ENCODE results near the gene ATF7. TPM values are rescaled to one million over a fixed set of nuclear protein-coding genes. Genes with fewer than 3 reads are reported as not detected.

The ATF7 gene
- total and polyA plus RNA-seq, 9 of the 15 experiments (the other 6 are each of a cell fraction or from before 2014, with no cell fraction given), result 10.6 to 30.4 (median 20.7) TPM

DNA sequence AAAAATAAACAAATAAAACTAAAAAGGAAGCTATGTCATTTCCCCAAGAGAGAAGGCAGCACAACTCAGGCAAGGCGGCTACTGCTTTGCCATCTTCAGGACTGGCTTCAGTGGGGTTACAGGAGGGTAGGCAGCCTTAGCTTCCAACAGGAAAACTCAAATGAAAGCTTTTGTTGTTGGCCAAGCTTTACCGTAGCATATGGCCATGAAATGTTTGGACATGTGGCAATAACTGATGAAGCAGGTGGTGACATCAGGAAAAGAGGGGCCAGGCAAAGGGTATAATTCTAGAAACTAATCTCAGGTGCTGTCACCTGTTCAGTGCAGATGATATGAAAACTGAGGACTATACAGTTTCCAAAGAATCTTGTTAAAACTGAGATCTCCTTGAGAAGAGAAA is 96.1 kb downstream of the ATF7 start:
- Histone ChIP-seq H3K27ac (ENCODE audit: extremely low read depth, low read depth, low read length) (no peak overlapping the region), H3K79me2 (ENCODE audit: control insufficient read depth, insufficient read depth, low read length) (no peaks in the 10 kb centered on the region), H3K4me3 (no peak overlapping the region), H3K9me3 (replicated peaks; ENCODE audit: control insufficient read depth, insufficient read depth, low read depth, low read length) (no peaks in the 10 kb centered on the region), H4K20me1 (replicated peaks; ENCODE audit: control insufficient read depth, insufficient read depth, low read length) (no peaks in the 10 kb centered on the region), H3K9ac (ENCODE audit: insufficient read depth in 1 of 2, low read depth in 2 of 2, low read length in 2 of 2) (no peak overlapping the region), H2AFZ (ENCODE audit: low read depth, low read length) (no peak overlapping the region), H3K9me1 (ENCODE audit: control insufficient read depth, insufficient read depth, low read length) (no peaks in the 10 kb centered on the region), H3K4me2 (ENCODE audit: insufficient read depth, low read length) (no peak overlapping the region), H3K4me1 (replicated peaks in 1 of 2; ENCODE audit: control insufficient read depth in 2 of 2, insufficient read depth in 2 of 2, low read length in 2 of 2) (no peaks in the 10 kb centered on the region), H3K36me3 (ENCODE audit: control insufficient read depth, insufficient read depth, low read length) (peaks cover 49% of the 10 kb centered on the region; the same call in 2 of the 3 replicates), H3K27me3 (ENCODE audit: control insufficient read depth in 2 of 2, insufficient read depth in 2 of 2, low read length in 2 of 2) (no peaks in the 10 kb centered on the region)
- in situ Hi-C loops (cut with MboI) (no loop called here), intact Hi-C loops (cut with micrococcal nuclease) (no loop called here)
- no peak for DNase-seq (ENCODE audit: extremely low read depth in 1 of 4, low spot score in 3 of 4)
- FAIRE-seq, result peak; percentile 52
- ChIA-PET POLR2A (interaction anchor here (0.7 kb wide), 1 partner anchor 29 kb away, joined by 3 read pairs; the partner anchor contains the start of gene TARBP2), CTCF (ENCODE audit: low intra/inter-chr PET ratio) (no interaction called here)
- WGBS (ENCODE audit: insufficient coverage, low coverage, missing lambda C conversion rate), result 93% methylated on average over 2 of the region's 2 CpGs
- TF ChIP-seq BDP1 (IDR thresholded peaks at IDR 0.05; ENCODE audit: insufficient read depth, insufficient read length) (no peak), TAF7 (tag; IDR thresholded peaks at IDR 0.05) (no peak), ZNF699 (CRISPR knock-in tag; IDR thresholded peaks at IDR 0.05; ENCODE audit: insufficient replicate concordance) (no peak), TRIM25 (IDR thresholded peaks at IDR 0.05; ENCODE audit: borderline replicate concordance) (no peak), KAT8 (IDR thresholded peaks at IDR 0.05; ENCODE audit: low read depth) (no peak), ETS2 (tag; IDR thresholded peaks at IDR 0.05; ENCODE audit: borderline replicate concordance, poor library complexity, severe bottlenecking) (no peak), SMARCB1 (IDR thresholded peaks at IDR 0.05; ENCODE audit: insufficient read length, low read depth) (no peak), KLF6 (CRISPR knock-in tag; IDR thresholded peaks at IDR 0.05; ENCODE audit: borderline replicate concordance) (no peak), ZNF324 (CRISPR knock-in tag; IDR thresholded peaks at IDR 0.05) (no peak), DMBX1 (CRISPR knock-in tag; IDR thresholded peaks at IDR 0.05; ENCODE audit: borderline replicate concordance) (no peak), MED1 (CRISPR knock-in tag; IDR thresholded peaks at IDR 0.05; ENCODE audit: borderline replicate concordance) (no peak), ELF1 (tag; IDR thresholded peaks at IDR 0.05) (no peak), NR2F6 (CRISPR knock-in tag; IDR thresholded peaks at IDR 0.05) (no peak), RBBP5 (IDR thresholded peaks at IDR 0.05; ENCODE audit: borderline replicate concordance, insufficient read depth, low read length, poor library complexity, severe bottlenecking) (no peak)
- TF ChIP-seq, protein P1, sequence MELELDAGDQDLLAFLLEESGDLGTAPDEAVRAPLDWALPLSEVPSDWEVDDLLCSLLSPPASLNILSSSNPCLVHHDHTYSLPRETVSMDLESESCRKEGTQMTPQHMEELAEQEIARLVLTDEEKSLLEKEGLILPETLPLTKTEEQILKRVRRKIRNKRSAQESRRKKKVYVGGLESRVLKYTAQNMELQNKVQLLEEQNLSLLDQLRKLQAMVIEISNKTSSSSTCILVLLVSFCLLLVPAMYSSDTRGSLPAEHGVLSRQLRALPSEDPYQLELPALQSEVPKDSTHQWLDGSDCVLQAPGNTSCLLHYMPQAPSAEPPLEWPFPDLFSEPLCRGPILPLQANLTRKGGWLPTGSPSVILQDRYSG (tag; conservative IDR thresholded peaks at IDR 0.05; ENCODE audit: low read depth), result no peak
- BruUV-seq (replicated peaks), result no TSS peak
- no peak for ATAC-seq

All from K562 (cell line).